GM12878 (cell line): ENCODE results near the gene MAP3K5. TPM values are rescaled to one million over a fixed set of nuclear protein-coding genes. Genes with fewer than 3 reads are reported as not detected.

Experiments used
- ATAC-seq: fragments of 200-7000 bp; cut with Tn5 transposase; 3 replicates; pipeline ENCODE4 v1.9.1; 2020; ENCODE audit warnings: mild to moderate bottlenecking, moderate library complexity
- BruUV-seq: library from RNA; stranded (reverse); fragments of 400-500 nt; replicated peaks from 2 replicates; lab custom pipeline; 2021; lab: Mats Ljungman, UMichigan
- CTCF ChIA-PET: fragments of 300-600 bp; sonication (Branson Sonifier 250); formaldehyde crosslinking; extraction: SDS; loops from one replicate; lab custom pipeline; 2021; ENCODE audit warnings: inconsistent platforms; lab: Yijun Ruan, JAX
- POLR2A ChIA-PET: fragments of 350-600 bp; formaldehyde crosslinking; extraction: SDS; loops from one replicate; lab custom pipeline; 2021; ENCODE audit warnings: inconsistent platforms; lab: Charles Lee
- RAD21 ChIA-PET: fragments of 300-600 bp; sonication (Branson Sonifier 250); formaldehyde crosslinking; loops from one replicate; lab custom pipeline; 2023; ENCODE audit warnings: antibody characterized with exemption; ENCODE audit not compliant: unreplicated experiment; lab: Charles Lee
- SMC1A ChIA-PET: fragments of 300-600 bp; sonication (Branson Sonifier 250); formaldehyde crosslinking; loops from one replicate; lab custom pipeline; 2023; ENCODE audit not compliant: unreplicated experiment, uncharacterized antibody; lab: Charles Lee
- DNase-seq: peaks from one replicate; pipeline ENCODE4 v3.0.0-alpha.2; 2011; ENCODE audit warnings: low read depth, low spot score
- FAIRE-seq: peaks from 3 replicates; lab custom pipeline; 2011; peaks lifted over from hg19 to GRCh38; lab: Jason Lieb, UNC
- H2AFZ ChIP-seq: 2 replicates; pipeline ENCODE4 v1.6.0; 2011; ENCODE audit warnings: low read depth, low read length, control low read depth; ENCODE audit not compliant: control insufficient read depth
- H3K27ac ChIP-seq: 2 replicates; pipeline ENCODE4 v1.5.1; 2011; ENCODE audit warnings: control low read depth; ENCODE audit not compliant: control insufficient read depth, insufficient read depth
- H3K27me3 ChIP-seq, 2 experiments: replicated peaks in 1 of 2; 2 replicates each; pipeline versions ENCODE4 v1.6.0 to v1.6.1; 2011; ENCODE audit warnings: low read length in 1 of 2; ENCODE audit not compliant: control insufficient read depth in 2 of 2, insufficient read depth in 2 of 2
- H3K36me3 ChIP-seq, 2 experiments: 2 replicates each; pipeline ENCODE4 v1.5.1; 2011; ENCODE audit warnings: low read length in 1 of 2; ENCODE audit not compliant: control insufficient read depth in 2 of 2, insufficient read depth in 2 of 2
- H3K4me1 ChIP-seq: 2 replicates; pipeline ENCODE4 v1.6.1; 2011; ENCODE audit warnings: mild to moderate bottlenecking, low read length, moderate library complexity, mixed read lengths; ENCODE audit not compliant: control insufficient read depth, insufficient read depth
- H3K4me2 ChIP-seq: 2 replicates; pipeline ENCODE4 v1.6.0; 2011; ENCODE audit warnings: control low read depth; ENCODE audit not compliant: control insufficient read depth, insufficient read depth
- H3K4me3 ChIP-seq: fragments of 200-600 bp; sonication (generic); 2 replicates; pipeline ENCODE4 v1.5.1; 2016
- H3K79me2 ChIP-seq: 2 replicates; pipeline ENCODE4 v1.6.0; 2011; ENCODE audit warnings: low read length; ENCODE audit not compliant: control insufficient read depth, insufficient read depth
- H3K9ac ChIP-seq: 2 replicates; pipeline ENCODE4 v1.8.0; 2011; ENCODE audit warnings: low read length, control low read depth, mixed read lengths; ENCODE audit not compliant: control insufficient read depth, insufficient read depth
- H3K9me3 ChIP-seq: replicated peaks from 3 replicates; pipeline ENCODE4 v1.5.1; 2011; ENCODE audit warnings: mild to moderate bottlenecking, low read length; ENCODE audit not compliant: control insufficient read depth, insufficient read depth
- H4K20me1 ChIP-seq: 2 replicates; pipeline ENCODE4 v1.6.0; 2011; ENCODE audit not compliant: control insufficient read depth, insufficient read depth
- CBFB ChIP-seq: IDR thresholded peaks from 2 replicates; pipeline ENCODE4 v1.6.1; 2016; ENCODE audit warnings: antibody characterized with exemption, low read depth
- ETV6 ChIP-seq, 2 experiments: fragments of 450-650 bp in 1 of 2; IDR thresholded peaks in 1 of 2; conservative IDR thresholded peaks in 1 of 2; 2 replicates each; pipeline ENCODE4 v1.6.1; 2014; ENCODE audit warnings: antibody characterized with exemption in 1 of 2, borderline replicate concordance in 1 of 2, low read depth in 1 of 2, mild to moderate bottlenecking in 1 of 2, moderate library complexity in 1 of 2
- HDAC2 ChIP-seq: fragments of 200-600 bp; sonication (generic); IDR thresholded peaks from 2 replicates; pipeline ENCODE4 v1.6.1; 2017
- IRF4 ChIP-seq: IDR thresholded peaks from 2 replicates; pipeline ENCODE4 v1.6.1; 2011; ENCODE audit warnings: low read depth, low read length
- MTA2 ChIP-seq: fragments of 450-650 bp; IDR thresholded peaks from 2 replicates; pipeline ENCODE4 v1.6.1; 2016; ENCODE audit warnings: low read depth, mild to moderate bottlenecking, moderate library complexity
- MYB ChIP-seq: fragments of 150-350 bp; IDR thresholded peaks from 2 replicates; pipeline ENCODE4 v1.6.1; 2014; ENCODE audit warnings: mild to moderate bottlenecking, low read depth, low read length, borderline replicate concordance
- YBX1 ChIP-seq: fragments of 450-650 bp; IDR thresholded peaks from 2 replicates; pipeline ENCODE4 v1.6.1; 2016; ENCODE audit warnings: antibody characterized with exemption
- ZNF687 ChIP-seq: fragments of 450-650 bp; IDR thresholded peaks from 2 replicates; pipeline ENCODE4 v1.6.1; 2017; ENCODE audit warnings: mild to moderate bottlenecking, moderate library complexity
- WGBS: methylation state at CpG from one replicate; pipeline ENCODE4 v1.1.6; 2016; ENCODE audit warnings: low lambda C conversion rate; ENCODE audit not compliant: insufficient replicate concordance, insufficient coverage; ENCODE audit errors: missing lambda C conversion rate; 5-methylcytosine and 5-hydroxymethylcytosine counted together
- in situ Hi-C: fragments of 300-500 bp; cut with MboI; formaldehyde crosslinking; loops from 9 replicates; pipeline ENCODE4 v1.14.3; 2018; ENCODE audit warnings: mixed read lengths
- intact Hi-C: fragments of 100-400 bp; cut with micrococcal nuclease; formaldehyde crosslinking; loops from one replicate; pipeline ENCODE4 v1.14.2; 2022; ENCODE audit not compliant: unreplicated experiment
- polyA plus RNA-seq, 11 experiments: library from polyadenylated mRNA; depleted of rRNA in 4 of 11; unstranded in 6 of 11; stranded (reverse) in 5 of 11; fragments of >200 nt; fragmentation: Nextera tagmentation in 4 of 11; fragmentation: Illumina TruSeq in 1 of 11; extraction: Ambion mirVana in 4 of 11; extraction: Trizol in 1 of 11; gene quantifications; 1 replicate in 1 of 11; 2 replicates in 10 of 11; pipeline versions ENCODE4 v1.2.1 to v1.2.3, GENCODE V29; 2011 to 2016; ENCODE audit warnings: inconsistent platforms in 2 of 11, missing spikeins in 2 of 11, low read depth in 1 of 11
- total RNA-seq, 4 experiments: library from RNA; depleted of rRNA in 3 of 4; stranded (reverse); fragments of >200 nt in 3 of 4; fragmentation: Illumina TruSeq in 1 of 4; extraction: Trizol in 1 of 4; gene quantifications; 2 replicates each; pipeline versions ENCODE4 v1.2.1 to v1.2.3, GENCODE V29; 2013 to 2021
- TF ChIP-seq, protein P1 (sequence below): fragments of 450-650 bp; conservative IDR thresholded peaks from 2 replicates; pipeline ENCODE4 v1.6.1; 2017; ENCODE audit warnings: mild to moderate bottlenecking, moderate library complexity
- TF ChIP-seq, protein P2 (sequence below): fragments of 450-650 bp; IDR thresholded peaks from 2 replicates; pipeline ENCODE4 v1.6.1; 2017; ENCODE audit warnings: mild to moderate bottlenecking

Gene MAP3K5
- total and polyA plus RNA-seq, 10 of the 15 experiments (the other 5 are each of a cell fraction or from before 2014, with no cell fraction given) = 5.4 to 34.3 (median 26.4) TPM

GRCh38 chr6:136563386-136564152, 228.7 kb downstream of the MAP3K5 start:
- BruUV-seq = no TSS peak
- Histone ChIP-seq H3K27ac (no peak overlapping the region), H3K36me3 (peaks cover 5 to 38% of the 10 kb centered on the region in 2 experiments), H3K4me1 (no peaks in the 10 kb centered on the region), H4K20me1 (no peaks in the 10 kb centered on the region), H3K9me3 (no peaks in the 10 kb centered on the region), H3K79me2 (no peaks in the 10 kb centered on the region), H3K9ac (no peak overlapping the region), H2AFZ (no peak overlapping the region), H3K4me2 (no peak overlapping the region), H3K4me3 (no peak overlapping the region), H3K27me3 (no peaks in the 10 kb centered on the region)
- ChIA-PET CTCF (interaction anchor here (0.6 to 2.4 kb wide), 4 partner anchors 18 to 223 kb away, joined by 3 to 7 read pairs (median 4); no protein-coding TSS in a partner anchor), POLR2A (no interaction called here), SMC1A (interaction anchor here (2.2 kb wide), 1 partner anchor 11 kb away, joined by 6 read pairs; no protein-coding TSS in a partner anchor), RAD21 (no interaction called here)
- no peak for DNase-seq
- no peak for TF ChIP-seq ZNF687
- no peak for TF ChIP-seq YBX1
- TF ChIP-seq, protein P1, sequence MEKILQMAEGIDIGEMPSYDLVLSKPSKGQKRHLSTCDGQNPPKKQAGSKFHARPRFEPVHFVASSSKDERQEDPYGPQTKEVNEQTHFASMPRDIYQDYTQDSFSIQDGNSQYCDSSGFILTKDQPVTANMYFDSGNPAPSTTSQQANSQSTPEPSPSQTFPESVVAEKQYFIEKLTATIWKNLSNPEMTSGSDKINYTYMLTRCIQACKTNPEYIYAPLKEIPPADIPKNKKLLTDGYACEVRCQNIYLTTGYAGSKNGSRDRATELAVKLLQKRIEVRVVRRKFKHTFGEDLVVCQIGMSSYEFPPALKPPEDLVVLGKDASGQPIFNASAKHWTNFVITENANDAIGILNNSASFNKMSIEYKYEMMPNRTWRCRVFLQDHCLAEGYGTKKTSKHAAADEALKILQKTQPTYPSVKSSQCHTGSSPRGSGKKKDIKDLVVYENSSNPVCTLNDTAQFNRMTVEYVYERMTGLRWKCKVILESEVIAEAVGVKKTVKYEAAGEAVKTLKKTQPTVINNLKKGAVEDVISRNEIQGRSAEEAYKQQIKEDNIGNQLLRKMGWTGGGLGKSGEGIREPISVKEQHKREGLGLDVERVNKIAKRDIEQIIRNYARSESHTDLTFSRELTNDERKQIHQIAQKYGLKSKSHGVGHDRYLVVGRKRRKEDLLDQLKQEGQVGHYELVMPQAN = no peak
- TF ChIP-seq, protein P2, sequence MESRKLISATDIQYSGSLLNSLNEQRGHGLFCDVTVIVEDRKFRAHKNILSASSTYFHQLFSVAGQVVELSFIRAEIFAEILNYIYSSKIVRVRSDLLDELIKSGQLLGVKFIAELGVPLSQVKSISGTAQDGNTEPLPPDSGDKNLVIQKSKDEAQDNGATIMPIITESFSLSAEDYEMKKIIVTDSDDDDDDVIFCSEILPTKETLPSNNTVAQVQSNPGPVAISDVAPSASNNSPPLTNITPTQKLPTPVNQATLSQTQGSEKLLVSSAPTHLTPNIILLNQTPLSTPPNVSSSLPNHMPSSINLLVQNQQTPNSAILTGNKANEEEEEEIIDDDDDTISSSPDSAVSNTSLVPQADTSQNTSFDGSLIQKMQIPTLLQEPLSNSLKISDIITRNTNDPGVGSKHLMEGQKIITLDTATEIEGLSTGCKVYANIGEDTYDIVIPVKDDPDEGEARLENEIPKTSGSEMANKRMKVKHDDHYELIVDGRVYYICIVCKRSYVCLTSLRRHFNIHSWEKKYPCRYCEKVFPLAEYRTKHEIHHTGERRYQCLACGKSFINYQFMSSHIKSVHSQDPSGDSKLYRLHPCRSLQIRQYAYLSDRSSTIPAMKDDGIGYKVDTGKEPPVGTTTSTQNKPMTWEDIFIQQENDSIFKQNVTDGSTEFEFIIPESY = no peak
- TF ChIP-seq CBFB = no peak
- TF ChIP-seq MTA2 = no peak
- TF ChIP-seq ETV6 (conservative IDR thresholded peaks at IDR 0.05 in 1 of 2, IDR thresholded peaks at IDR 0.05 in 1 of 2; ENCODE audit: borderline replicate concordance in 1 of 2, low read depth in 1 of 2) = no peak
- TF ChIP-seq IRF4 = no peak
- no peak for TF ChIP-seq HDAC2
- TF ChIP-seq MYB = no peak
- WGBS = 81% methylated on average over 6 of the region's 6 CpGs
- no peak for FAIRE-seq
- no peak for ATAC-seq
- intact Hi-C loops (no loop called here), in situ Hi-C loops (no loop called here)
